ENCODE measurements around the gene ZNF844.
"Not testable (repeated sequence)": the region's sequence is repeated elsewhere in the genome, so short reads cannot be mapped to it uniquely, and the experiment has no call there.

ZNF844 gene

GRCh38 chr19:12092065-12092867 is 27.7 kb downstream of the ZNF844 start:
- peak in 13 of 14 donors; percentile 7 to 79 (median 57) for DNase-seq

GRCh38 chr19:12092956-12093355 is 28.4 kb downstream of the ZNF844 start:
- DNase-seq = no peak

GRCh38 chr19:12093777-12094176 is 29.2 kb downstream of the ZNF844 start:
- DNase-seq = no peak

- DNase-seq = no peak
Measured at GRCh38 chr19:12095111-12095790, 30.7 kb downstream of the ZNF844 start.

GRCh38 chr19:12098040-12098439 is 33.5 kb downstream of the ZNF844 start:
- DNase-seq = no peak

GRCh38 chr19:12103909-12104308 is 39.4 kb downstream of the ZNF844 start:
- DNase-seq = not testable (repeated sequence)

- DNase-seq = no peak
Measured at GRCh38 chr19:12111176-12111575, 46.6 kb downstream of the ZNF844 start.

GRCh38 chr19:12111943-12112637 is 47.6 kb downstream of the ZNF844 start:
- DNase-seq = no peak

GRCh38 chr19:12112701-12113100 is 48.2 kb downstream of the ZNF844 start:
- DNase-seq = no peak

- DNase-seq = no peak
Measured at GRCh38 chr19:12113121-12113520, 48.6 kb downstream of the ZNF844 start.

GRCh38 chr19:12117201-12117970 is 52.9 kb downstream of the ZNF844 start:
- no peak for DNase-seq

GRCh38 chr19:12126707-12127106 is 62.2 kb downstream of the ZNF844 start:
- DNase-seq = no peak
